Trophoblast cell (in vitro differentiated cells and primary cell): ENCODE results near the gene PTP4A1.

Source experiments
- DNase-seq, 2 donors: peaks; one replicate each; pipeline ENCODE4 v3.0.0-alpha.2; 2016
- H2AFZ ChIP-seq: 2 replicates; pipeline ENCODE4 v1.6.1; 2013; ENCODE audit warnings: low read length, moderate library complexity, mild to moderate bottlenecking; ENCODE audit not compliant: insufficient read depth, poor library complexity
- H2AK5ac ChIP-seq: 2 replicates; pipeline ENCODE4 v1.6.1; 2013; ENCODE audit warnings: mild to moderate bottlenecking, low read length
- H2BK120ac ChIP-seq: 2 replicates; pipeline ENCODE4 v1.6.1; 2013; ENCODE audit warnings: low read length, mild to moderate bottlenecking, moderate library complexity; ENCODE audit not compliant: insufficient read depth, poor library complexity
- H2BK12ac ChIP-seq: 2 replicates; pipeline ENCODE4 v1.6.1; 2013; ENCODE audit warnings: mild to moderate bottlenecking, low read length, moderate library complexity
- H2BK5ac ChIP-seq: 2 replicates; pipeline ENCODE4 v1.6.1; 2013; ENCODE audit warnings: low read length, low read depth, moderate library complexity, mild to moderate bottlenecking; ENCODE audit not compliant: poor library complexity
- H3K14ac ChIP-seq: 2 replicates; pipeline ENCODE4 v1.6.1; 2013; ENCODE audit warnings: mild to moderate bottlenecking, low read length
- H3K18ac ChIP-seq: 2 replicates; pipeline ENCODE4 v1.6.1; 2013; ENCODE audit warnings: mild to moderate bottlenecking, low read length
- H3K23ac ChIP-seq: 2 replicates; pipeline ENCODE4 v1.6.1; 2013; ENCODE audit warnings: low read length
- H3K27ac ChIP-seq: 2 replicates; pipeline ENCODE4 v1.5.1; 2013; ENCODE audit warnings: low read depth, mild to moderate bottlenecking, inconsistent platforms, low read length, moderate library complexity
- H3K27me3 ChIP-seq: 2 replicates; pipeline ENCODE4 v1.6.1; 2013; ENCODE audit warnings: inconsistent platforms, mild to moderate bottlenecking, low read length, moderate library complexity; ENCODE audit not compliant: insufficient read depth
- H3K36me3 ChIP-seq, 2 experiments: 1 replicate in 1 of 2; 2 replicates in 1 of 2; pipeline ENCODE4 v1.6.1; 2013; ENCODE audit warnings: low read length in 2 of 2, mild to moderate bottlenecking in 2 of 2, moderate library complexity in 1 of 2; ENCODE audit not compliant: insufficient read depth in 2 of 2, control insufficient read depth in 1 of 2
- H3K4ac ChIP-seq: 2 replicates; pipeline ENCODE4 v1.6.1; 2013; ENCODE audit warnings: low read depth, mild to moderate bottlenecking, low read length, moderate library complexity
- H3K4me1 ChIP-seq, 2 experiments: 1 replicate in 1 of 2; 2 replicates in 1 of 2; pipeline ENCODE4 v1.6.1; 2013; ENCODE audit warnings: low read length in 2 of 2, mild to moderate bottlenecking in 2 of 2, moderate library complexity in 1 of 2; ENCODE audit not compliant: insufficient read depth in 2 of 2, control insufficient read depth in 1 of 2
- H3K4me2 ChIP-seq: 2 replicates; pipeline ENCODE4 v1.6.1; 2013; ENCODE audit warnings: inconsistent platforms, mild to moderate bottlenecking, low read length, moderate library complexity
- H3K4me3 ChIP-seq: 2 replicates; pipeline ENCODE4 v1.5.1; 2013; ENCODE audit warnings: mild to moderate bottlenecking, low read depth, low read length, inconsistent platforms
- H3K79me1 ChIP-seq: one replicate; pipeline ENCODE4 v1.6.1; 2013; ENCODE audit warnings: low read length
- H3K79me2 ChIP-seq: 2 replicates; pipeline ENCODE4 v1.6.1; 2013; ENCODE audit warnings: low read length, mild to moderate bottlenecking; ENCODE audit not compliant: control insufficient read depth, insufficient read depth, poor library complexity
- H3K9ac ChIP-seq: 2 replicates; pipeline ENCODE4 v1.6.1; 2013; ENCODE audit warnings: mild to moderate bottlenecking, low read length
- H3K9me3 ChIP-seq: 2 replicates; pipeline ENCODE4 v1.6.1; 2013; ENCODE audit warnings: low read depth, mild to moderate bottlenecking, control low read depth, inconsistent platforms, low read length; ENCODE audit not compliant: insufficient read depth
- H4K12ac ChIP-seq: 2 replicates; pipeline ENCODE4 v1.6.1; 2013; ENCODE audit warnings: low read depth, mild to moderate bottlenecking, low read length, moderate library complexity
- H4K8ac ChIP-seq: 2 replicates; pipeline ENCODE4 v1.6.1; 2013; ENCODE audit warnings: low read depth, mild to moderate bottlenecking, low read length, moderate library complexity
- H4K91ac ChIP-seq: one replicate; pipeline ENCODE4 v1.6.1; 2013; ENCODE audit warnings: low read depth, mild to moderate bottlenecking, low read length, moderate library complexity
- WGBS: extraction: QIAGEN DNeasy Blood & Tissue Kit; methylation state at CpG from one replicate; pipeline ENCODE4 v1.1.7; 2013; ENCODE audit warnings: missing lambda C conversion rate; ENCODE audit not compliant: insufficient read length, insufficient coverage; ENCODE audit errors: extremely low coverage; 5-methylcytosine and 5-hydroxymethylcytosine counted together

The PTP4A1 gene

DNA sequence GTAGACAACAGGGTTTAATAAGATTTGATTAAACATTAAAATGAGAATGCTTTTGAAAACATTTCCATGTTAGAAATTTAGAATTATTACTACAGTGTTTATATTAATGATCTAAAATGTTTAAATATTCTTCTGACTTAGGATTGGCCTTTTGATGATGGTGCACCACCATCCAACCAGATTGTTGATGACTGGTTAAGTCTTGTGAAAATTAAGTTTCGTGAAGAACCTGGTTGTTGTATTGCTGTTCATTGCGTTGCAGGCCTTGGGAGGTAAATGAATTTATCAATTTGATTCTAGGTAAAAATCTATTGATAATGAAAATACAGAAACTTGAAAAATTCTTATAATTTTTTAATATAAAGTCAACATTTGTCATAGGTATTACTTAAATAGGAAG is 6.5 kb downstream of the PTP4A1 start:
- H4K91ac ChIP-seq = no peak overlapping the region
- H3K18ac ChIP-seq = no peak overlapping the region
- H4K8ac ChIP-seq = no peak overlapping the region
- no peak overlapping the region for H2BK5ac ChIP-seq
- no peak overlapping the region for H3K4me2 ChIP-seq
- H3K36me3 ChIP-seq = peaks cover 4 to 18% of the 10 kb centered on the region in 2 experiments
- peaks cover 3% of the 10 kb centered on the region for H3K79me1 ChIP-seq
- H3K27me3 ChIP-seq = no peaks in the 10 kb centered on the region
- no peaks in the 10 kb centered on the region for H3K79me2 ChIP-seq
- H2BK12ac ChIP-seq = no peak overlapping the region
- no peak overlapping the region for H3K9ac ChIP-seq
- peaks cover 0 to 2% of the 10 kb centered on the region in 2 experiments for H3K4me1 ChIP-seq
- H2BK120ac ChIP-seq = no peak overlapping the region
- no peak overlapping the region for H2AK5ac ChIP-seq
- no peak overlapping the region for H3K23ac ChIP-seq
- no peak overlapping the region for H3K4me3 ChIP-seq
- H3K14ac ChIP-seq = no peak overlapping the region
- no peak overlapping the region for H4K12ac ChIP-seq
- no peaks in the 10 kb centered on the region for H3K9me3 ChIP-seq
- no CpG with 5 or more reads among the region's 2 CpGs for WGBS
- H3K27ac ChIP-seq = no peak overlapping the region
- H3K4ac ChIP-seq = no peak overlapping the region
- DNase-seq = no peak
- no peak overlapping the region for H2AFZ ChIP-seq

DNA sequence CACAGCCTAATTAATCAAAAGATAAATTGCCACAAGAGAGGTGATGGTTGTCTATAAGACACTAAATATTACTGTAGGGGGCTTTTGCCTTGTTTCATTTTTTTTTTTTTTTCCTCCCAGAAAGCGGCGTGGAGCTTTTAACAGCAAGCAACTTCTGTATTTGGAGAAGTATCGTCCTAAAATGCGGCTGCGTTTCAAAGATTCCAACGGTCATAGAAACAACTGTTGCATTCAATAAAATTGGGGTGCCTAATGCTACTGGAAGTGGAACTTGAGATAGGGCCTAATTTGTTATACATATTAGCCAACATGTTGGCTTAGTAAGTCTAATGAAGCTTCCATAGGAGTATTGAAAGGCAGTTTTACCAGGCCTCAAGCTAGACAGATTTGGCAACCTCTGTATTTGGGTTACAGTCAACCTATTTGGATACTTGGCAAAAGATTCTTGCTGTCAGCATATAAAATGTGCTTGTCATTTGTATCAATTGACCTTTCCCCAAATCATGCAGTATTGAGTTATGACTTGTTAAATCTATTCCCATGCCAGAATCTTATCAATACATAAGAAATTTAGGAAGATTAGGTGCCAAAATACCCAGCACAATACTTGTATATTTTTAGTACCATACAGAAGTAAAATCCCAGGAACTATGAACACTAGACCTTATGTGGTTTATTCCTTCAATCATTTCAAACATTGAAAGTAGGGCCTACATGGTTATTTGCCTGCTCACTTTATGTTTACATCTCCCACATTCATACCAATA is 7.8 kb downstream of the PTP4A1 start:
- H3K9me3 ChIP-seq = no peaks in the 10 kb centered on the region
- H4K8ac ChIP-seq = no peak overlapping the region
- no peak overlapping the region for H3K9ac ChIP-seq
- no peak overlapping the region for H2BK12ac ChIP-seq
- H3K27me3 ChIP-seq = no peaks in the 10 kb centered on the region
- no peak overlapping the region for H3K18ac ChIP-seq
- H3K27ac ChIP-seq = no peak overlapping the region
- H2AFZ ChIP-seq = no peak overlapping the region
- H4K12ac ChIP-seq = no peak overlapping the region
- DNase-seq = no peak
- H3K4me1 ChIP-seq = peaks cover 0 to 2% of the 10 kb centered on the region in 2 experiments
- no peak overlapping the region for H2BK120ac ChIP-seq
- no peaks in the 10 kb centered on the region for H3K79me1 ChIP-seq
- H3K4me3 ChIP-seq = no peak overlapping the region
- H3K4me2 ChIP-seq = no peak overlapping the region
- no peak overlapping the region for H2AK5ac ChIP-seq
- H3K36me3 ChIP-seq = peaks cover 4 to 18% of the 10 kb centered on the region in 2 experiments
- no peak overlapping the region for H2BK5ac ChIP-seq
- H3K23ac ChIP-seq = no peak overlapping the region
- WGBS = no CpG with 5 or more reads among the region's 6 CpGs
- H4K91ac ChIP-seq = no peak overlapping the region
- H3K14ac ChIP-seq = no peak overlapping the region
- no peak overlapping the region for H3K4ac ChIP-seq
- no peaks in the 10 kb centered on the region for H3K79me2 ChIP-seq

DNA sequence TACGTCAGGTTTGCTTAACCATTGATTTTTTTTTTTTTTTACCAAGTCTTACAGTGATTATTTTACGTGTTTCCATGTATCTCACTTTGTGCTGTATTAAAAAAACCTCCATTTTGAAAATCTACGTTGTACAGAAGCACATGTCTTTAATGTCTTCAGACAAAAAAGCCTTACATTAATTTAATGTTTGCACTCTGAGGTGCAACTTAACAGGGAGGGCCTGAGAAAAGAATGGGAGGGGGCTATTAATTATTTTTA is 8.4 kb downstream of the PTP4A1 start:
- H3K9ac ChIP-seq = no peak overlapping the region
- H2BK120ac ChIP-seq = no peak overlapping the region
- H3K4ac ChIP-seq = no peak overlapping the region

DNA sequence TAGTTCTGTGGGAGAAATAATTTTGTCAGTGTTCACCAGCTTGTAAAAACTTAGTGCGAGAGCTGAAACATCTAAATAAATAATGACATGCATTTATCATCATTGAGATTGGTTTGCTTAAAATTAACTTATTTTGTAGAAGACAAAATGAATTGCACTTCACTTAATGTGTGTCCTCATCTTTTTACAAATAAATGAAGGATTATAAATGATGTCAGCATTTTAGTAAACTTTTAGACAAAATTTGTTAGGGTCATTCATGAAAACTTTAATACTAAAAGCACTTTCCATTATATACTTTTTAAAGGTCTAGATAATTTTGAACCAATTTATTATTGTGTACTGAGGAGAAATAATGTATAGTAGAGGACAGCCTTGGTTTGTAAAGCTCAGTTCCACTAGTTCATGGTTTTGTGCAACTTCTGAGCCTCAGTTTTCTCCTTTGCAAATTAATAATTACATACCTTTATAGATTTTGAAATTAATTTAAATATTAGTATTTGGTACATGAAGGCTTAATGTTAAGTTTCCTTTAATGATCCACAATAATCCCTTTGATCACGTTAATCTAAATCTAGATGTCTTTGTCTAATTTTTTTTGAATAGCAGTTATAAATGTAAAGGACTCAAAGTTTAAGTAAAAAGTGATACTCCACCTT is 9.2 kb downstream of the PTP4A1 start:
- no peak overlapping the region for H2BK120ac ChIP-seq
- H3K14ac ChIP-seq = no peak overlapping the region
- H2AFZ ChIP-seq = no peak overlapping the region
- H4K91ac ChIP-seq = no peak overlapping the region
- peaks cover 0 to under 1% of the 10 kb centered on the region in 2 experiments for H3K4me1 ChIP-seq
- H3K79me1 ChIP-seq = no peaks in the 10 kb centered on the region
- no peak overlapping the region for H3K4me3 ChIP-seq
- H3K18ac ChIP-seq = no peak overlapping the region
- H3K4me2 ChIP-seq = no peak overlapping the region
- no peak overlapping the region for H2AK5ac ChIP-seq
- H2BK5ac ChIP-seq = no peak overlapping the region
- no peak overlapping the region for H2BK12ac ChIP-seq
- DNase-seq = no peak
- no peak overlapping the region for H4K8ac ChIP-seq
- H4K12ac ChIP-seq = no peak overlapping the region
- no peaks in the 10 kb centered on the region for H3K27me3 ChIP-seq
- no peak overlapping the region for H3K23ac ChIP-seq
- WGBS = no CpG with 5 or more reads among the region's 2 CpGs
- peaks cover 4 to 15% of the 10 kb centered on the region in 2 experiments for H3K36me3 ChIP-seq
- no peak overlapping the region for H3K4ac ChIP-seq
- H3K9ac ChIP-seq = no peak overlapping the region
- no peaks in the 10 kb centered on the region for H3K9me3 ChIP-seq
- H3K27ac ChIP-seq = no peak overlapping the region
- H3K79me2 ChIP-seq = no peaks in the 10 kb centered on the region

More for the DNA sequence above, 8.4 kb downstream of the PTP4A1 start:
- Histone ChIP-seq H3K27me3 (no peaks in the 10 kb centered on the region), H2AK5ac (no peak overlapping the region), H3K79me1 (no peaks in the 10 kb centered on the region), H2AFZ (no peak overlapping the region), H4K91ac (no peak overlapping the region), H3K9me3 (no peaks in the 10 kb centered on the region), H4K8ac (no peak overlapping the region), H3K4me3 (no peak overlapping the region), H2BK12ac (no peak overlapping the region), H3K79me2 (no peaks in the 10 kb centered on the region), H3K4me1 (peaks cover 0 to 2% of the 10 kb centered on the region in 2 experiments), H3K18ac (no peak overlapping the region), H4K12ac (no peak overlapping the region), H3K23ac (no peak overlapping the region), H3K14ac (no peak overlapping the region), H3K36me3 (peaks cover 4 to 18% of the 10 kb centered on the region in 2 experiments), H3K27ac (no peak overlapping the region), H2BK5ac (no peak overlapping the region), H3K4me2 (no peak overlapping the region)
- no peak for DNase-seq
- no CpG with 5 or more reads among the region's 3 CpGs for WGBS
